Glutamatergic neuron (in vitro differentiated cells): ENCODE data around the gene PTPRC. TPM values are rescaled to one million over a fixed set of nuclear protein-coding genes. Genes with fewer than 3 reads are reported as not detected.

Source experiments
- DNase-seq: peaks from one replicate; pipeline ENCODE4 v3.0.0; 2022
- H3K27ac Mint-ChIP-seq: one replicate; pipeline ENCODE4 v1.8.0; 2020; ENCODE audit warnings: mild to moderate bottlenecking, mixed read lengths, inconsistent platforms; ENCODE audit not compliant: unreplicated experiment
- H3K27me3 Mint-ChIP-seq: one replicate; pipeline ENCODE4 v1.8.0; 2020; ENCODE audit warnings: mild to moderate bottlenecking, moderate library complexity, mixed read lengths, inconsistent platforms; ENCODE audit not compliant: unreplicated experiment
- H3K36me3 Mint-ChIP-seq: one replicate; pipeline ENCODE4 v1.8.0; 2020; ENCODE audit warnings: mild to moderate bottlenecking, mixed read lengths, inconsistent platforms; ENCODE audit not compliant: unreplicated experiment
- H3K4me1 Mint-ChIP-seq: one replicate; pipeline ENCODE4 v1.8.0; 2020; ENCODE audit warnings: mild to moderate bottlenecking, low read depth, mixed read lengths, inconsistent platforms; ENCODE audit not compliant: unreplicated experiment
- H3K4me3 Mint-ChIP-seq: one replicate; pipeline ENCODE4 v1.8.0; 2020; ENCODE audit warnings: mild to moderate bottlenecking, mixed read lengths, inconsistent platforms; ENCODE audit not compliant: unreplicated experiment
- H3K9me3 Mint-ChIP-seq: one replicate; pipeline ENCODE4 v1.8.0; 2020; ENCODE audit warnings: mild to moderate bottlenecking, moderate library complexity, mixed read lengths, inconsistent platforms; ENCODE audit not compliant: unreplicated experiment
- CTCF ChIP-seq: fragments of 200-600 bp; sonication (generic); IDR thresholded peaks from one replicate; pipeline ENCODE4 v1.5.0; 2021; ENCODE audit not compliant: partially characterized antibody, unreplicated experiment
- total RNA-seq: library from RNA; stranded (reverse); fragmentation: NEBNext Ultra II Directional; extraction: Animal tissue kit (Norgen Biotek cat#: 25700); gene quantifications from one replicate; pipeline ENCODE4 v1.2.1, GENCODE V29; 2021; ENCODE audit not compliant: unreplicated experiment

Gene PTPRC
- total RNA-seq, 1 donor from 2014 or later = not detected

GRCh38 chr1:198641966-198642668 lies 3.3 kb downstream of the PTPRC start:
- Mint-ChIP-seq H3K36me3 (no peaks in the 10 kb centered on the region), H3K4me3 (no peak overlapping the region), H3K4me1 (no peaks in the 10 kb centered on the region), H3K27me3 (no peaks in the 10 kb centered on the region), H3K9me3 (no peaks in the 10 kb centered on the region), H3K27ac (no peak overlapping the region)
- DNase-seq = no peak
- no peak for TF ChIP-seq CTCF

GRCh38 chr1:198642983-198643382 lies 4.1 kb downstream of the PTPRC start:
- Mint-ChIP-seq H3K27me3 (no peaks in the 10 kb centered on the region), H3K36me3 (no peaks in the 10 kb centered on the region), H3K4me3 (no peak overlapping the region), H3K27ac (no peak overlapping the region), H3K9me3 (no peaks in the 10 kb centered on the region), H3K4me1 (no peaks in the 10 kb centered on the region)
- no peak for DNase-seq
- no peak for TF ChIP-seq CTCF

GRCh38 chr1:198643808-198644207 lies 5.0 kb downstream of the PTPRC start:
- no peak for TF ChIP-seq CTCF
- Mint-ChIP-seq H3K4me3 (no peak overlapping the region), H3K27me3 (no peaks in the 10 kb centered on the region), H3K9me3 (no peaks in the 10 kb centered on the region), H3K27ac (no peak overlapping the region), H3K4me1 (no peaks in the 10 kb centered on the region), H3K36me3 (no peaks in the 10 kb centered on the region)
- no peak for DNase-seq

GRCh38 chr1:198647055-198647454 lies 8.2 kb downstream of the PTPRC start:
- no peaks in the 10 kb centered on the region for H3K27me3 Mint-ChIP-seq
- H3K27ac Mint-ChIP-seq = no peak overlapping the region

GRCh38 chr1:198648592-198648991 lies 9.8 kb downstream of the PTPRC start:
- no peak for DNase-seq
- Mint-ChIP-seq H3K27me3 (no peaks in the 10 kb centered on the region), H3K36me3 (no peaks in the 10 kb centered on the region), H3K4me1 (peaks cover 3% of the 10 kb centered on the region), H3K4me3 (no peak overlapping the region), H3K27ac (no peak overlapping the region), H3K9me3 (no peaks in the 10 kb centered on the region)
- no peak for TF ChIP-seq CTCF

More at GRCh38 chr1:198647055-198647454, 8.2 kb downstream of the PTPRC start:
- Mint-ChIP-seq H3K36me3 (no peaks in the 10 kb centered on the region), H3K4me3 (no peak overlapping the region), H3K4me1 (peaks cover 3% of the 10 kb centered on the region), H3K9me3 (no peaks in the 10 kb centered on the region)
- DNase-seq = no peak
- no peak for TF ChIP-seq CTCF
